ENCODE measurements around the gene UQCC2.

The UQCC2 gene

GRCh38 chr6:33724102-33725023, 12.9 kb upstream of the UQCC2 start:
- no peak for DNase-seq

DNA sequence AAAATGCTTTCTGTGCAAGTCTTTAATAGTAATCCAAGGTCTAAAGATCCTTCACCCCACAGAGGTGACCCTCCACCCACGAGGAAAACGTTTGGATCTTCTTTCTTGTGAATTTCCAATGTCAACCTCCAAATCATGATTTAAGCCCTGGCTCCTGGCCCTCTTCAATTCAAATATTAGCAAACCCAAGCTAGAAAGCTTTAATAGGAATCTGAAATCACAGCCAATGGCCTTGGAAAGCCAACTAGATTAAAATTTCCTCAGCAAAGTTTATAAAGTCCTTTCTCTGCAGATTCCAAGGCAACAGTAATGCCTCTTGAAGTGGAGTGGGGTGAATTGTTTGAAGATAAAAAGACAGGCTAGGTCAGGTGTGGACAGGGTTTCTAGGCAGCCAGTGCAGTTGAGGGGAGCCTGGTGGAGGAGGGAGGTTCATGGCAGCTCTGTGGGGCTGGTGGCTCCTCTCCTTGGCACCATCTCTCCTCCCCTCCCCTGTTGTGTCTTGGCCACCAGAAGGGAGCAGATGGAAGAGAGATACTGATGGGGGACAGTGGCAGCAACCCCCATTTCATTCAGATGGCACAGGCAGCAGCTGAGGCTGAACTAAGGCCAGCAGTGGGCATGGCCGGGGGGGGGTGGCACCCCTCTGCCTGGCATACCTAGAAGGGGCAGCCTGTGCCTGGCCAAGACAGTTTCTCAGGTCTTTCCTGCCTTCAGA, 12.0 kb upstream of the UQCC2 start:
- no peak for DNase-seq

- DNase-seq: no peak
These were observed 10.7 kb upstream of the UQCC2 start for GRCh38 chr6:33722103-33722623.

DNA sequence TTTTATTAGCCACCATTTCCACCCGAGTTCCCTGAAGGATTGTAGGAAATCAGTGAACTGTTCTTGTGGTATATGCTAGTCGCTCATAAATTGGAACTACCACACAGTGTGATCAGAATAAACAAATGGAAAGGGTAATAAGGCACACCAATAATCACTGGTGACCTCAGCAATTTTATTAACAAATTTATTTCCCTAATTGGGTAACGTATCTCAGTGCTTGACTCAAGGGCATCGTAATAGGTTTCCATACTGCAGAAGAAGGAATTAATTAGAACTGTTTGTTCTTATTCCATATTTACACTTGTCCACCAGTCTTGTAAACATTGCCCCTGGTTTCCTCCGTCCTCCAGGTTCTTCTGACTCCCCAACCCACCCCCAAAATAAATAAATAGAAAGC, 10.0 kb upstream of the UQCC2 start:
- no peak for DNase-seq

- DNase-seq: no peak
These were observed 9.5 kb upstream of the UQCC2 start for GRCh38 chr6:33720998-33721397.

- DNase-seq: peak; percentile 77
These were observed 8.0 kb upstream of the UQCC2 start for GRCh38 chr6:33719326-33719987.

- DNase-seq: no peak
These were observed 7.2 kb upstream of the UQCC2 start for GRCh38 chr6:33718713-33719112.

GRCh38 chr6:33717934-33718455, 6.5 kb upstream of the UQCC2 start:
- DNase-seq: no peak

DNA sequence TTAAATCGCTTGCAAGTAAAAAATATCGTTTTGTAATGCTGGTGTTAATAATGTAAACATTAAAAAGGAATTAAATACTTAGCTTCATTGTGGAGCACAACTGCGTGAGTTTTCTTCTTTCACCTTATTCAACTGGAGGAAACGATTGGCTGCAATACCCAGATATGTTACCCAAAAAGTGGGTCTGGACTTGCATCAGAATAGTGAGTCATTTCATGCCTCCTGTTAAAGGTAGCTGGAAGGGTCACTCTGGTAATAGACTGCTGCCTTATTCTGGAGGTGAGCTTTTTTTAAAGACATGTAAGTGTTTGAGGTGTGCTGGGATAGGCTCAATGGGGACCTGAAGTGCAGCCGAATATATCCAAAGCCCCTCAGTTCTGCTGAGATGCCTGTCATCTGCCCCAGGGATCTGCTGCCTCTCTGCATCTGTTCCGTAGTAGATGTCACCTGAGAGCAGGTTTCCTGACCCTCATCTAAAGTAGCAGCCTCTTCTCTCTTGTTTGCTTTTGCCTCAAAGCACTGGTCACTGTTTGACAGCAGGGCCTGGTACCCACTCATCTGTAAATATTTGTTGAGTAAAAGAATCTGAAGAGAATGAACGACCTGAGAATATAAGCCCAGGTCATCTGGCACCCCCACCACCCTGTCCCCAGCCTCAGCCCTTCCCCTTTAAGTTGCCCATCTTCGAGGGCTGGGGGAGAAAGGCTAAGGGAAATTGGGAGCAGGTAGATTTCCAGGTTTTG, 5.6 kb upstream of the UQCC2 start:
- no peak for DNase-seq

GRCh38 chr6:33716379-33716778, 4.9 kb upstream of the UQCC2 start:
- no peak for DNase-seq

- DNase-seq: no peak
These were observed 3.0 kb upstream of the UQCC2 start for GRCh38 chr6:33714385-33715040.

GRCh38 chr6:33713786-33714185, 2.3 kb upstream of the UQCC2 start:
- DNase-seq: no peak

DNA sequence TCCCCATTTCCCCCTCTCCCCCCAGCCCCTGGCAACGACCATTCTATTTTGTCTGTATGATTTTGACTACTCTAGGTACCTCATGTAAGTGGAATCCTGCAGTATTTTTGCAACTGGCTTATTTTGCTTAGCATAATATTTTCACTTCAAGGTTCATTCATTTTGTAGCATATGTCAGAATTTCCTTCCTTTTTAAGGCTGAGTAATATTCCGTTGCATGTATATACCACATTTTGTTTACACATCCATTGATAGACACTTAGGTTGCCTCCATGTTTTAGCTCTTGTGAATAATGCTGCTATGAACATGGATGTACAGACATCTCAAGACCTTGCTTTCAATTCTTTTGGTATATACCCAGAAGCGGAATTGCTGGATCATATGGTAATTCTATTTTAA, 1.4 kb upstream of the UQCC2 start:
- DNase-seq: no peak

DNA sequence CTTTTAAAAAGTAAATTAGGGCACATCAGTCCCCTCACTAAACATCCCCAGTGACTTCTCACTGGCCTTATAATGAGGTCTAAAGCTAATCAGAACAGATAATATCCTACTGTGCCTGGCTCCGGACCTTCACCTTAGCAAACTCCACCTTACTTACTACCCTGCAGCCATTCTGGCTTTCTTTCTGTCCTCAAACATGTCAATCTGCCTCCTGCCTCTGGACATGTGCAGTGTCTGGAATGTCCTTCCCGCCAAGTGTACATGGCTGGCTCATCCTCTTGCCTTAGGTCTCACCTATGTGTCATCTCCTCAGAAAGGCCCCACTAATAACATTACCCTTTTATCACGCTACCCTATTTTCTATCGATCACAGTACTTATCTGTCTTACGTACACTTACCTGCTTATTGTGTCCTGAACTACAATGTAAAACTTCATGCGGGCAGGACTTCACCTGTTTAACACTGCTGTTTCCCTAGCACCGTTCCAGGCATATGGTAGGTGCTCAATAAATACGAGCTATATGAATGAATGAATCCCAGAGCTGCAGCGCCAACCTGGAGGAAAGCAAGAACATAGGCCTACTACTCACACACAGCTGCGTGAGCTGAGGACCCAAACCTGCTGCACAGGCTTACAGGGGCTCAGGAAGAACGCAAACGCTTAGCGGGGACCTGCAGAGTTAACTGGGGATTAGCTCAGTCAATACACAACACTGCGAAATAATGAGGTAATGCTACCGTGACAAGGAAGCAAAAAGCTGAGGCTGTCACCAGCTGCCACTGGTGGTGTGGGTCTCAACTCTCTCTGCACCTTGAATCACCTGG, 991 bp downstream of the UQCC2 start:
- DNase-seq: no peak

GRCh38 chr6:33709605-33710295, 1.8 kb downstream of the UQCC2 start:
- no peak for DNase-seq

GRCh38 chr6:33708516-33709204, 2.8 kb downstream of the UQCC2 start:
- no peak for DNase-seq

DNA sequence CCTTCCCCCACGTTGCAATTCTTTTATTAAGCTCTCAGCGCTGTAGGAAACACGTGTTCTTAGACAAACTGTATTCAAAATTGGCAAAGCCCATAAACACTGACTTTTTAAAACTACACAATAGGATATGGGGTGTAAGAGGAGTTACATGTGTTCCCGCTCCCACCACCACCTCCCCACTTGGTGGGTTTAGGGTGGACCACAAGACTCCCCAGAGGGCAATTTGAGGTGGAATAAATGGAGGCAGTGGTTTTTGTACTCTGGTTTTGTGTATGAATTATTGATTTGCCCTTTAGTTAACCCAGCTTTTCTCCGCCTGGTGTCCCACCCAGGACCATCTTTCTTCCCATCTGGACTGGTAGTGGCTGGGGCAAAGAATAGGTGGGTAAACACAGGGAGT, 3.7 kb downstream of the UQCC2 start:
- no peak for DNase-seq

GRCh38 chr6:33705955-33706725, 5.4 kb downstream of the UQCC2 start:
- no peak for DNase-seq

All from NCI-H2171 treated with DMSO at 0.1 percent for 48 hours (cell line).